Hepatocyte (in vitro differentiated cells): ENCODE results near the gene SRP54. TPM values are rescaled to one million over a fixed set of nuclear protein-coding genes. Genes with fewer than 3 reads are reported as not detected.
A peak's percentile ranks its signal among the peaks of the same experiment; 100 is the strongest.

Source experiments
- DNase-seq: peaks from one replicate; pipeline ENCODE4 v3.0.0-alpha.2; 2016; ENCODE audit warnings: low spot score
- H2AFZ ChIP-seq: fragments of 200-600 bp; sonication (generic); 2 replicates; pipeline ENCODE4 v1.6.0; 2016; ENCODE audit warnings: antibody characterized with exemption, mild to moderate bottlenecking
- H3K27ac ChIP-seq: fragments of 200-600 bp; sonication (generic); 2 replicates; pipeline ENCODE4 v1.5.1; 2016; ENCODE audit warnings: mild to moderate bottlenecking
- H3K27me3 ChIP-seq: fragments of 200-600 bp; sonication (generic); 2 replicates; pipeline ENCODE4 v1.6.1; 2016
- H3K36me3 ChIP-seq: fragments of 200-600 bp; sonication (generic); replicated peaks from 2 replicates; pipeline ENCODE4 v1.5.1; 2016; ENCODE audit warnings: low read depth; ENCODE audit not compliant: insufficient read depth
- H3K4me1 ChIP-seq: fragments of 200-600 bp; sonication (generic); 2 replicates; pipeline ENCODE4 v1.5.1; 2016; ENCODE audit warnings: mild to moderate bottlenecking, moderate library complexity; ENCODE audit not compliant: insufficient read depth
- H3K4me2 ChIP-seq: fragments of 200-600 bp; sonication (generic); 2 replicates; pipeline ENCODE4 v1.6.0; 2016
- H3K4me3 ChIP-seq: fragments of 200-600 bp; sonication (generic); 2 replicates; pipeline ENCODE4 v1.5.1; 2016; ENCODE audit warnings: mild to moderate bottlenecking
- H3K79me2 ChIP-seq: fragments of 200-600 bp; sonication (generic); 2 replicates; pipeline ENCODE4 v1.6.0; 2017; ENCODE audit warnings: mild to moderate bottlenecking
- H3K9me2 ChIP-seq: fragments of 200-600 bp; sonication (generic); replicated peaks from 2 replicates; pipeline ENCODE4 v1.6.0; 2017; ENCODE audit warnings: mild to moderate bottlenecking; ENCODE audit not compliant: insufficient read depth
- H3K9me3 ChIP-seq: fragments of 200-600 bp; sonication (generic); 2 replicates; pipeline ENCODE4 v1.5.1; 2016; ENCODE audit warnings: low read depth, mild to moderate bottlenecking
- H4K20me1 ChIP-seq: fragments of 200-600 bp; sonication (generic); 2 replicates; pipeline ENCODE4 v1.6.0; 2016; ENCODE audit warnings: mild to moderate bottlenecking; ENCODE audit not compliant: insufficient read depth, poor library complexity, severe bottlenecking
- EZH2 ChIP-seq: fragments of 200-600 bp; sonication (generic); IDR thresholded peaks from 2 replicates; pipeline ENCODE4 v1.6.1; 2016; ENCODE audit warnings: antibody characterized with exemption, mild to moderate bottlenecking, borderline replicate concordance
- EZH2phosphoT487 ChIP-seq: fragments of 200-600 bp; sonication (generic); IDR thresholded peaks from one replicate; pipeline ENCODE4 v1.6.1; 2018; ENCODE audit warnings: antibody characterized with exemption, mild to moderate bottlenecking, low read depth, moderate library complexity; ENCODE audit not compliant: unreplicated experiment, severe bottlenecking
- WGBS: methylation state at CpG from one replicate; pipeline ENCODE4 v1.1.6; 2016; ENCODE audit warnings: low lambda C conversion rate; ENCODE audit errors: missing lambda C conversion rate; 5-methylcytosine and 5-hydroxymethylcytosine counted together
- polyA plus RNA-seq: library from polyadenylated mRNA; unstranded; fragments of >200 nt; fragmentation: Nextera tagmentation; extraction: Ambion mirVana; gene quantifications from 2 replicates; pipeline ENCODE4 v1.2.1, GENCODE V29; 2016
- total RNA-seq: library from RNA; depleted of rRNA; stranded (reverse); fragments of >200 nt; gene quantifications from 2 replicates; pipeline ENCODE4 v1.2.3, GENCODE V29; 2014
- TF ChIP-seq, protein P1 (sequence below): fragments of 200-600 bp; sonication (generic); IDR thresholded peaks from 2 replicates; pipeline ENCODE4 v1.5.1; 2016; ENCODE audit warnings: antibody characterized with exemption, mild to moderate bottlenecking; ENCODE audit not compliant: poor library complexity

SRP54 gene
- total and polyA plus RNA-seq, 2 experiments from 2014 or later: 63.1 to 96.2 TPM

DNA sequence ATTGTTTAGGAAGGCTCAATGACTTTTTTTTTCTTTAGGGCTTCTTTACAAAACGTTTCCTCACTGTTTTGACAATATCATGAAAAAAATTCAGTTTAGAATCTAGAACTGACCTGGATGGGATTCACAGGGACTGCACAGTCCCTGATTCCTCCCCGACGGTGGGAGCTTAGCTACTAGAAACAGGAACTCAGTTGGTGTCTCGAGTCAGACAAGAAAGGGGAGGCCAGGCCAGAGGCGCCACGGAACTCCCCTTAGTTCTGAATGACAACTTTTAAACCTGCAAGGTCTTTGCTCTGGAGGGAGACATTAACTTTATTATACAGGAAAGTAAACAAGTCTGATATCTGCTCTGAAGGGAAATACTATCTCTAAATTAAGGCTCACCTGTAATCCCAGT is 45.4 kb upstream of the SRP54 start:
- Histone ChIP-seq H3K27ac (no peak overlapping the region), H3K27me3 (no peaks in the 10 kb centered on the region), H3K9me3 (no peaks in the 10 kb centered on the region), H2AFZ (no peak overlapping the region), H4K20me1 (no peaks in the 10 kb centered on the region), H3K9me2 (no peaks in the 10 kb centered on the region), H3K36me3 (no peaks in the 10 kb centered on the region), H3K4me1 (no peaks in the 10 kb centered on the region), H3K4me2 (no peak overlapping the region), H3K4me3 (no peak overlapping the region), H3K79me2 (no peaks in the 10 kb centered on the region)
- TF ChIP-seq EZH2: no peak
- no peak for TF ChIP-seq EZH2phosphoT487
- TF ChIP-seq, protein P1, sequence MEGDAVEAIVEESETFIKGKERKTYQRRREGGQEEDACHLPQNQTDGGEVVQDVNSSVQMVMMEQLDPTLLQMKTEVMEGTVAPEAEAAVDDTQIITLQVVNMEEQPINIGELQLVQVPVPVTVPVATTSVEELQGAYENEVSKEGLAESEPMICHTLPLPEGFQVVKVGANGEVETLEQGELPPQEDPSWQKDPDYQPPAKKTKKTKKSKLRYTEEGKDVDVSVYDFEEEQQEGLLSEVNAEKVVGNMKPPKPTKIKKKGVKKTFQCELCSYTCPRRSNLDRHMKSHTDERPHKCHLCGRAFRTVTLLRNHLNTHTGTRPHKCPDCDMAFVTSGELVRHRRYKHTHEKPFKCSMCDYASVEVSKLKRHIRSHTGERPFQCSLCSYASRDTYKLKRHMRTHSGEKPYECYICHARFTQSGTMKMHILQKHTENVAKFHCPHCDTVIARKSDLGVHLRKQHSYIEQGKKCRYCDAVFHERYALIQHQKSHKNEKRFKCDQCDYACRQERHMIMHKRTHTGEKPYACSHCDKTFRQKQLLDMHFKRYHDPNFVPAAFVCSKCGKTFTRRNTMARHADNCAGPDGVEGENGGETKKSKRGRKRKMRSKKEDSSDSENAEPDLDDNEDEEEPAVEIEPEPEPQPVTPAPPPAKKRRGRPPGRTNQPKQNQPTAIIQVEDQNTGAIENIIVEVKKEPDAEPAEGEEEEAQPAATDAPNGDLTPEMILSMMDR: no peak
- WGBS: 74% methylated on average over 6 of the region's 6 CpGs
- DNase-seq: peak; percentile 6

DNA sequence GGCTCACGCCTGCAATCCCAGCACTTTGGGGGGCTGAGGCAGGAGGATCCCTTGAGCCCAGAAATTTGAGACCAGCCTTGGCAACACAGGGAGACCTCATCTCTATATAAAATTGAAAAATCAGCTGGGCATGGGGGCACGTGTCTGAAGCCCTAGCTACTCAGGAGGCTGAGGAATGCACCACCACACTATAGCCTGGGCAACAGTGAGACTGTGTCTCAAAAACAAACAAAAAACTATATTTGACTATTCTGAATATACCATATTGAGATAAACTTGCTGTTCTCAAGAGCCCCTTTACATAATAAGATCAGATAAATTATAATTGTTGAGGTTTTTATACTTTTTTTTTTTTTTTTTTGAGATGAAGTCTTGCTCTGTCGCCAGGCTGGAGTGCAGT is 44.9 kb upstream of the SRP54 start:
- no peaks in the 10 kb centered on the region for H4K20me1 ChIP-seq
- WGBS: 81% methylated on average over 3 of the region's 3 CpGs
- no peaks in the 10 kb centered on the region for H3K9me2 ChIP-seq
- H3K4me3 ChIP-seq: no peak overlapping the region
- H3K27me3 ChIP-seq: no peaks in the 10 kb centered on the region
- TF ChIP-seq, protein P1: no peak
- TF ChIP-seq EZH2: no peak
- TF ChIP-seq EZH2phosphoT487: no peak
- H3K27ac ChIP-seq: no peak overlapping the region
- no peak overlapping the region for H2AFZ ChIP-seq
- no peaks in the 10 kb centered on the region for H3K79me2 ChIP-seq
- H3K4me1 ChIP-seq: no peaks in the 10 kb centered on the region
- no peak for DNase-seq
- no peak overlapping the region for H3K4me2 ChIP-seq
- H3K9me3 ChIP-seq: no peaks in the 10 kb centered on the region
- no peaks in the 10 kb centered on the region for H3K36me3 ChIP-seq

DNA sequence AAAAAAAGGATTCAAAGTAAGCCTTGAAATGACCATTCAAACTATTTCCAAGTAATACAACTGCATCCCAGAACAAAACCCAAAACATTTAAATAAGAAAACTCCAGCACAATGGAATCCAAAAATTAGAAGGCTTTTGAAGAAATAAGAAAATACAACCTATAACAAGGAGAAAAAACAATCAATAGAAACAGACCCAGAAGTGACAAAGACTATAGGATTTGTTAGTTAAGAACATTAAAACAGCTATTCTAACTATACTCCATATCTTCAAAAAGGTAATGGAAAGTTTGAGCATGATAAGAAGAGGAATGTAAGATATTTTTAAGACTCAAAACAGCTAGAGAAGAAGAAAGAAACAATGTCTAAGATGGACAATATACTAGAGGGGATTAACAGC is 39.3 kb upstream of the SRP54 start:
- Histone ChIP-seq H3K27me3 (no peaks in the 10 kb centered on the region), H3K4me1 (no peaks in the 10 kb centered on the region), H3K27ac (no peak overlapping the region), H3K4me2 (no peak overlapping the region), H3K4me3 (no peak overlapping the region), H2AFZ (no peak overlapping the region), H3K9me2 (no peaks in the 10 kb centered on the region), H3K36me3 (no peaks in the 10 kb centered on the region), H3K79me2 (no peaks in the 10 kb centered on the region), H3K9me3 (no peaks in the 10 kb centered on the region), H4K20me1 (no peaks in the 10 kb centered on the region)
- TF ChIP-seq EZH2phosphoT487: no peak
- no peak for TF ChIP-seq EZH2
- TF ChIP-seq, protein P1: no peak
- DNase-seq: no peak

DNA sequence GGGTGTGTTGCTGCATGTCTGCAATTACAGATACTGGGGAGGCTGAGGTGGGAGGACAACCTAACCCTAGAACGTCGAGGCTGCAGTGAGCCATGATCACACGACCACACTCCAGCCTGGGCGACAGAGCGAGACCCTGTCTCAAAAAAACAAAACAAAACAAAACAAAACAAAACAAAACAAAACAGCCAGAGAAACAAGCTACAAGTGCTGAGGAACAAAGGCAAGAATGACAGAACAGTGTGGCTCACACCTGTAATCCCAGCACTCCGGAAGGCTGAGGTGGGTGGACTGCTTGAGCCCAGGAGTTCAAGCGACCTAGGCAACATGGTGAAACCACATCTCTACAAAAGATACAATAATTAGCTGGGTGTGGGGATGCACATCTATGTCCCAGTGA is 38.0 kb upstream of the SRP54 start:
- TF ChIP-seq, protein P1: no peak
- no peak for TF ChIP-seq EZH2phosphoT487
- no peaks in the 10 kb centered on the region for H3K4me1 ChIP-seq
- no peak for DNase-seq
- no peak overlapping the region for H2AFZ ChIP-seq
- no peaks in the 10 kb centered on the region for H4K20me1 ChIP-seq
- 94% methylated on average over 7 of the region's 7 CpGs for WGBS
- no peak overlapping the region for H3K4me2 ChIP-seq
- no peaks in the 10 kb centered on the region for H3K36me3 ChIP-seq
- no peak overlapping the region for H3K4me3 ChIP-seq
- H3K27me3 ChIP-seq: no peaks in the 10 kb centered on the region
- H3K79me2 ChIP-seq: no peaks in the 10 kb centered on the region
- no peaks in the 10 kb centered on the region for H3K9me2 ChIP-seq
- no peak overlapping the region for H3K27ac ChIP-seq
- no peaks in the 10 kb centered on the region for H3K9me3 ChIP-seq
